ENCODE measurements around the gene ITIH3. TPM values are rescaled to one million over a fixed set of nuclear protein-coding genes. Genes with fewer than 3 reads are reported as not detected.

The ITIH3 gene
- total and polyA plus RNA-seq, 2 of the 4 experiments (the other 2 are of a cell fraction), result 0.72 to 0.94 TPM

DNA sequence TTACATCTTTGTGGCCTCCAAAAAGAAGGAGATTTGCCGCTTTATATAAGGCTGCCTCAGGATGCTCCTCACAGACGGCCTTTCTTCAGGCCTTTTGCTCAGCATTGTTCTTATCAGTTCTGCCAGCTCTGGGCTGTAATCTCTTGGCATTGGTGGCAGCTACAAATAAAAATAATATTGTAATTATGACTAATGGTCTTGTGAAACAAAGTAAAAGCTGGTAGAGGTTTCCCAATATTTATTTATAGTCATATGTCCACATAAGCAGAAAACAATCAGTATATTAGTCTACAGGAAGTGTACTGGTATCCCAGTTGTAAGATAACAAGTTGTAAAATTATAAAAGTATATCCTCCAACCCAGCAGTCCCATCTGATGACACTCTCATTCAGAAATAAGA is 31.1 kb upstream of the ITIH3 start:
- H2BK20ac ChIP-seq (ENCODE audit: low read depth, low read length), result no peak overlapping the region
- no peaks in the 10 kb centered on the region for H3K4me1 ChIP-seq (ENCODE audit: control insufficient read depth, insufficient read depth, low read length)
- no peak overlapping the region for H4K91ac ChIP-seq (ENCODE audit: insufficient read depth, low read depth, low read length)
- dilution Hi-C loops (cut with HindIII; ENCODE audit: low sequenced_read_pairs, unreplicated experiment), result no loop called here
- no TSS peak for BruUV-seq (replicated peaks)
- ATAC-seq (ENCODE audit: low read depth), result no peak
- H3K56ac ChIP-seq (ENCODE audit: extremely low read depth, insufficient read depth, low read length), result no peak overlapping the region
- no peak overlapping the region for H2BK15ac ChIP-seq (ENCODE audit: low read depth, low read length)
- no peak overlapping the region for H3K9ac ChIP-seq (ENCODE audit: low read depth, low read length)
- H3K18ac ChIP-seq (ENCODE audit: low read depth, low read length), result no peak overlapping the region
- H2AK9ac ChIP-seq (replicated peaks; ENCODE audit: low read depth, low read length, poor library complexity), result no peak overlapping the region
- no peak overlapping the region for H2AK5ac ChIP-seq (ENCODE audit: low read depth, low read length)
- intact Hi-C loops (cut with micrococcal nuclease), result no loop called here
- H3K23ac ChIP-seq (ENCODE audit: low read depth, low read length), result no peak overlapping the region
- CTCF ChIA-PET, result no interaction called here
- H3K79me1 ChIP-seq (ENCODE audit: low read depth in 1 of 2, low read length in 2 of 2), result peaks cover 0 to 4% of the 10 kb centered on the region in 2 experiments; a peak in 3 of 4 replicates
- H3K4me3 ChIP-seq (ENCODE audit: insufficient read depth, low read depth, low read length), result no peak overlapping the region
- no peaks in the 10 kb centered on the region for H3K9me1 ChIP-seq (ENCODE audit: insufficient read depth, low read length)
- no peak overlapping the region for H2BK120ac ChIP-seq (ENCODE audit: low read depth, low read length)
- no peaks in the 10 kb centered on the region for H3K9me3 ChIP-seq (ENCODE audit: control insufficient read depth, insufficient read depth, low read length)
- POLR2A ChIA-PET (ENCODE audit: unreplicated experiment), result no interaction called here
- H3K14ac ChIP-seq (replicated peaks; ENCODE audit: low read depth, low read length), result no peak overlapping the region
- H3K4ac ChIP-seq (ENCODE audit: low read depth, low read length), result no peak overlapping the region
- in situ Hi-C loops (cut with MboI; ENCODE audit: low sequenced_read_pairs), result no loop called here
- H4K8ac ChIP-seq (ENCODE audit: low read depth in 2 of 2, low read length in 2 of 2), result no peak overlapping the region
- no peaks in the 10 kb centered on the region for H4K20me1 ChIP-seq (ENCODE audit: insufficient read depth, low read length)
- no peak overlapping the region for H3K27ac ChIP-seq (ENCODE audit: insufficient read depth, low read length)
- no peaks in the 10 kb centered on the region for H3K27me3 ChIP-seq (ENCODE audit: control insufficient read depth, insufficient read depth, low read length)
- peaks cover 19% of the 10 kb centered on the region for H3K36me3 ChIP-seq (ENCODE audit: control insufficient read depth, insufficient read depth, low read length)
- no CpG with 5 or more reads among the region's 2 CpGs for WGBS, 2 experiments (ENCODE audit: extremely low coverage in 2 of 2, insufficient read length in 1 of 2)
- H4K5ac ChIP-seq (ENCODE audit: low read depth, low read length), result no peak overlapping the region
- H2AFZ ChIP-seq (replicated peaks; ENCODE audit: low read length, poor library complexity), result no peak overlapping the region
- no peak overlapping the region for H2BK5ac ChIP-seq (ENCODE audit: low read depth, low read length, poor library complexity, severe bottlenecking)
- TF ChIP-seq RAD21 (IDR thresholded peaks at IDR 0.05; ENCODE audit: low read length) (no peak), CEBPB (IDR thresholded peaks at IDR 0.05; ENCODE audit: low read depth, low read length) (no peak), NFE2L2 (IDR thresholded peaks at IDR 0.05; ENCODE audit: low read depth, low read length) (no peak), MAFK (IDR thresholded peaks at IDR 0.05; ENCODE audit: low read depth, low read length) (no peak), SMC3 (IDR thresholded peaks at IDR 0.05; ENCODE audit: low read depth, low read length) (no peak), RCOR1 (IDR thresholded peaks at IDR 0.05; ENCODE audit: insufficient replicate concordance, low read length) (no peak), MXI1 (IDR thresholded peaks at IDR 0.05; ENCODE audit: borderline replicate concordance, low read depth, low read length) (no peak), RFX5 (IDR thresholded peaks at IDR 0.05; ENCODE audit: low read depth, low read length) (no peak), FOS (IDR thresholded peaks at IDR 0.05; ENCODE audit: low read depth, low read length) (no peak), MAZ (IDR thresholded peaks at IDR 0.05; ENCODE audit: borderline replicate concordance, low read depth, low read length) (no peak), BHLHE40 (IDR thresholded peaks at IDR 0.05; ENCODE audit: low read depth, low read length) (no peak), POLR2A (IDR thresholded peaks at IDR 0.05; ENCODE audit: low read depth, low read length) (no peak), CHD1 (IDR thresholded peaks at IDR 0.05; ENCODE audit: low read depth, low read length) (no peak)
- TF ChIP-seq, protein P1, sequence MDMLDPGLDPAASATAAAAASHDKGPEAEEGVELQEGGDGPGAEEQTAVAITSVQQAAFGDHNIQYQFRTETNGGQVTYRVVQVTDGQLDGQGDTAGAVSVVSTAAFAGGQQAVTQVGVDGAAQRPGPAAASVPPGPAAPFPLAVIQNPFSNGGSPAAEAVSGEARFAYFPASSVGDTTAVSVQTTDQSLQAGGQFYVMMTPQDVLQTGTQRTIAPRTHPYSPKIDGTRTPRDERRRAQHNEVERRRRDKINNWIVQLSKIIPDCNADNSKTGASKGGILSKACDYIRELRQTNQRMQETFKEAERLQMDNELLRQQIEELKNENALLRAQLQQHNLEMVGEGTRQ (IDR thresholded peaks at IDR 0.05; ENCODE audit: low read depth, low read length), result no peak
- TF ChIP-seq, protein P2, sequence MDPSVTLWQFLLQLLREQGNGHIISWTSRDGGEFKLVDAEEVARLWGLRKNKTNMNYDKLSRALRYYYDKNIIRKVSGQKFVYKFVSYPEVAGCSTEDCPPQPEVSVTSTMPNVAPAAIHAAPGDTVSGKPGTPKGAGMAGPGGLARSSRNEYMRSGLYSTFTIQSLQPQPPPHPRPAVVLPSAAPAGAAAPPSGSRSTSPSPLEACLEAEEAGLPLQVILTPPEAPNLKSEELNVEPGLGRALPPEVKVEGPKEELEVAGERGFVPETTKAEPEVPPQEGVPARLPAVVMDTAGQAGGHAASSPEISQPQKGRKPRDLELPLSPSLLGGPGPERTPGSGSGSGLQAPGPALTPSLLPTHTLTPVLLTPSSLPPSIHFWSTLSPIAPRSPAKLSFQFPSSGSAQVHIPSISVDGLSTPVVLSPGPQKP (IDR thresholded peaks at IDR 0.05; ENCODE audit: borderline replicate concordance, low read depth, low read length), result no peak
- TF ChIP-seq, protein P3, sequence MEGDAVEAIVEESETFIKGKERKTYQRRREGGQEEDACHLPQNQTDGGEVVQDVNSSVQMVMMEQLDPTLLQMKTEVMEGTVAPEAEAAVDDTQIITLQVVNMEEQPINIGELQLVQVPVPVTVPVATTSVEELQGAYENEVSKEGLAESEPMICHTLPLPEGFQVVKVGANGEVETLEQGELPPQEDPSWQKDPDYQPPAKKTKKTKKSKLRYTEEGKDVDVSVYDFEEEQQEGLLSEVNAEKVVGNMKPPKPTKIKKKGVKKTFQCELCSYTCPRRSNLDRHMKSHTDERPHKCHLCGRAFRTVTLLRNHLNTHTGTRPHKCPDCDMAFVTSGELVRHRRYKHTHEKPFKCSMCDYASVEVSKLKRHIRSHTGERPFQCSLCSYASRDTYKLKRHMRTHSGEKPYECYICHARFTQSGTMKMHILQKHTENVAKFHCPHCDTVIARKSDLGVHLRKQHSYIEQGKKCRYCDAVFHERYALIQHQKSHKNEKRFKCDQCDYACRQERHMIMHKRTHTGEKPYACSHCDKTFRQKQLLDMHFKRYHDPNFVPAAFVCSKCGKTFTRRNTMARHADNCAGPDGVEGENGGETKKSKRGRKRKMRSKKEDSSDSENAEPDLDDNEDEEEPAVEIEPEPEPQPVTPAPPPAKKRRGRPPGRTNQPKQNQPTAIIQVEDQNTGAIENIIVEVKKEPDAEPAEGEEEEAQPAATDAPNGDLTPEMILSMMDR (conservative IDR thresholded peaks at IDR 0.05; ENCODE audit: low read depth, low read length), result no peak
- no peak overlapping the region for H3K4me2 ChIP-seq (ENCODE audit: low read depth, low read length)
- no peak for DNase-seq

All from IMR-90 (cell line).